ENCODE data around the gene SH3GL1.
A peak's percentile ranks its signal among the peaks of the same experiment; 100 is the strongest.

The SH3GL1 gene

DNA sequence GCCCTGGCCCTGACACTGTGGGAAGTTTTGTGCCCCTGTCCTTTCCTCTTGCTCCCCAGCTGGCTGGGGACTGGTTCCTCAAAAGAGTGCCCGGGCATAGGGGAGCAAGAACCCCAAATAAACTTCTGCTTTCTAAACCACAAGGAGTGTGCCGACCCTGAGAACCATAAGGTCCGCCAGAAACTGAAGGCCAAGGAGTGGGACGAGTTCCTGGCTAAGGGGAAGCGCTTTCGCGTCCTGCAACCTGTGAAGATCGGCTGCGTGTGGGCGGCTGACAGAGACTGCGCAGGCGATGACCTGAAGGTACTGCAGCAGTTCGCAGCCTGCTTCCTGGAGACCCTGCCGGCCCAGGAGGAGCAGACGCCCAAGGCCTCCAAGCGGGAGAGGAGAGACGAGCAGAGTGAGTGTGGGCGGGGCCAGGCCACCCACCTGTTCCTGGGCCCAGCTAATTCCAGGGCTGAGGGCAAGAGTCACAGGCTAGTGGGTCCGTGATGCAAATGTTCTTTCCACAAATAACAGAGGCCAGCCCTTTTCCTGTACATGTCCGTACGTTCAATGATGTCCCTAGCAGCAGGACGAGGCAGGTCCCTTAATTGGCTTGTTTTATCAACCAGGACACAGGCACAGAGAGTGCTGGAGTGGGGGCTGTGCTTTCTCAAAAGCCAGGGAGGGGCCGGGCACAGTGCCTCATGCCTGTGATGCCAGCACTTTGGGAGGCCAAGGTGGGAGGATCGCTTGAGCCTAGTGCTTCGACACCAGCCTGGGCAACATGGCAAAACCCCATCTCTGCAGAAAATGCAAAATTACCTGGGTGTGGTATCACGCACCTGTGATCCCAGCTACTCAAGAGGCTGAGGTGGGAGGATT is 31.7 kb upstream of the SH3GL1 start:
- peak; percentile 62 for DNase-seq

GRCh38 chr19:4431296-4431695 is 30.9 kb upstream of the SH3GL1 start:
- no peak for DNase-seq

DNA sequence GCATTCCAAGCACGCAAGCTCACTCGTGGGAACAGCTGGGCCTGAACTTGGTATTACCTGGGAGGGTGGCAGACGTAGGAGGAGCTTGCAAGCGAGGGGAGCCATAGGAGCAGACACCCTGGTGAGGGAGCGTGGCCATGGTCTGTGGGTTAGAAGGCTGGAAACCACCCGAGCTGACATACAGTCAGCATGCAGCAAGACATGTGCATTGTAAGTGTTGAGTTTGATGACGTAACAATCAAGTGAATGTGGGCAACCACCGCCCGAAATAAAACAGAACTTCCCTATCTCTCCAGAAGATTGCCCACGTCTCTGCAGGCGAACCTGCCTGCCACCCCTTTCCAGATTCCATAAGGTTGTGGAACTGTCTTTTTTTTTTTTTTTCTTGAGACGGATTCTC is 30.4 kb upstream of the SH3GL1 start:
- DNase-seq = peak; percentile 69

GRCh38 chr19:4429771-4430171 is 29.4 kb upstream of the SH3GL1 start:
- no peak for DNase-seq

DNA sequence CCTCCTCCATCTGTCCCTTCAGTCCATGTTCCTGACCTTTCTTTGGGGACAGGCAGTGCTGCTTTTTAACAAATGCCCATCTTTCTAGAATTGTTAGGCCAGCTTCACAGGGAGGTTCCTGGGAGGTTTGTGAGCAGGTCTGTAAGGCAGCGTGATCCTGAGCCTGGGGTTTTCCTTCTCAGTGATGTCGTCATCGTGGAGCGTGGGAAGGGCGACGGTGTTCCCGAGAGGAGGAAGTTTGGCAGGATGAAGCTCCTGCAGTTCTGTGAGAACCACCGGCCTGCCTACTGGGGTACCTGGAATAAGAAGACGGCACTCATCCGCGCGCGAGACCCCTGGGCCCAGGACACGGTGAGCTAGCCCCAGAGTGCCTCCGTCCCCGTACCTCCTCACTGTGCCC is 28.9 kb upstream of the SH3GL1 start:
- DNase-seq = no peak

DNA sequence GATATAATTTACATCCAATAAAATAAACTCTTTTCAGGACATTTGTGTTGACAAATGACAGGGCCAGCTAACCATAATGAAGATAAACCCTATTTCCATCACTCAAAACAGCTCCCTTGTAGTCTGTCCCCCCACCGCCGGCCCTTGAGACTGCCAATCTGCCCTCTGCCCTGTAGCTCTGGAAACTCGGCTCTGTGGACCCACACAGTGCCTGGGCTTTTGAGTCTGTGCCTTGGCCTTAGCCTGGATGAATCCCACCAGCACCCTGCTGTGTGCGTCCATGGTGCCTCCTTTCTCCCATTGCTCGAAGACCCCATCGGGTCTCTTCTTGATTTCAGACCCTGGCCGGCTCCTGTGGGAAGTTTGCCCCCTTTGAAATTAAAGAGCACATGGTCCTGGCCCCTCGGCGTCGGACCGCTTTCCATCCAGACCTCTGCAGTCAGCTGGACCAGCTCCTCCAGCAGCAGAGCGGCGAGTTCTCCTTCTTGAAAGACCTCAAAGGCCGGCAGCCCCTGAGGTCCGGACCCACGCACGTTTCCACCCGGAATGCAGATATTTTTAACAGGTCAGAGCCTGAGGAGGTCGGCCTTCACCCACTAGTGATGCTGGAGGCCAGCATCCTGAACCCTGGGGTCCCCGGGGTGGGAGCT is 28.1 kb upstream of the SH3GL1 start:
- no peak for DNase-seq

DNA sequence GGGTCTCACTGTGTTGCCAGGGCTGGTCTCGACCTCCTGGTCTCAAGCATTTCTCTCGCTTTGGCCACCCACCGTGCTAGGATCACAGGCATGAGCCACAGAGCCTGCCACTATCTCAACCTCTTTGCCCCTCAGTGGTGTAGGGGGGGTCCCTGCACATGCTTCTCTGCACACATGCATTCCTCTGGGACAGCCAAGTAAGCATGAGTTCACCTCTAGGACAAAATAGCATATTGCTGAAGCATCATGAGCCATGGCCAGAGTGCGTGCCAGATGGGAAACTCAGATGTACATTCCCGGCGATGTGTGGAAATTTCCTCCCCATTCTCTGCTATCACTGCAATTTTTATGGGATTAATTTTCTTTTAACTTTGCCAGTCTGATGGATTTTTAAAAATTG is 25.2 kb upstream of the SH3GL1 start:
- DNase-seq = no peak

DNA sequence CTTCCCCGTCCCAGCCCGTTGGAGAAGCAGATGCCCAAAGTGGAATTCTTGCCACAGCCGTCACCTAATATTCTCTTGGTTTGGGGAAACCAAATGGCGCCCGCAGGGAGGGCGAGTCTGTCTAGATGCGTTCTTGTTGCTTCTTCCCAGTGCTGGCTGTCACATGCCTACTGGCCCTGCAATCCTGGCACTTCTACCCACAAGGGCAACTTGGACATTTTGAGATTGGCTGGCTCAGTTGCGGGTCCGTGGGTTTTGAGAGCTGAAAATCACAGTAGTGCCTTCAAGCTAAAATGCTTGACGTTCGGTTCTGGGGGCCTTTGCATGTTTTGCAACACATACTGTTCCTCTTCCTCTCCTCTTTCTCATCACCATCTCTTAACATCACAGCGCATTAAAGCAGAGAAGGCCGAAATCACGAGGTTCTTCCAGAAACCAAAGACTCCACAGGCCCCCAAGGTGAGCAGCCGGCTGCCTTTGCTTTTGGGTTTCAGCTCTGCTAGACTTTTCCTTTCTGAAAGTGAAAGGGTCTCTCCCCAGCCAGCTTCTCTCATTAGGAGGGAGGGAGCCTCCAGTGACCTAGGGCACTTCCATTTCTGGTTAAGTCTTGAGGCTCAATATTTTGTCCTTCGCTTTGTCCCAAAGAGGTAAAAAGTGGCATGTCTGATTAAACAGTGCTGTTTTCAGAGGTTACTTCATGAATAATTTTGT is 23.2 kb upstream of the SH3GL1 start:
- no peak for DNase-seq

- no peak for DNase-seq
Observed at GRCh38 chr19:4416268-4416667, 15.9 kb upstream of the SH3GL1 start.

DNA sequence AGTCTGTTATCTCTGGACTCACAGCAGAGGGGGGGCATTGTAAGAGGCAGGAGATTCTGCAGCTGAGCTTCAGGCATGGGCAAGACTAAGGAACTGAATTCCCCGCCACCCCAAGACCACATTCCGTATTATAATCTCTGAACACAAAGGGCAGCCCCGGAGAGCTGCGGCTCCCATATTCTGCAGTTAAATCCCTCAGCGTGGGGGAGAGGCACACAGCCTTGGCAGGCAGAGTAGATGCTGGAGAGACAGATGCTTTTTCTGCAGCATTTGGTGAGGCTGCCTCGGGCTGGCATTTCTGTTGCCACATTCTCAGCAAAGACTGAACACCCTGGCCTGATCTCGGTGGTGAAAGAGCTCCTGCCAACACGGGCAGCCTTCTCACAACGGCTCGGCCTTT is 15.0 kb upstream of the SH3GL1 start:
- no peak for DNase-seq

DNA sequence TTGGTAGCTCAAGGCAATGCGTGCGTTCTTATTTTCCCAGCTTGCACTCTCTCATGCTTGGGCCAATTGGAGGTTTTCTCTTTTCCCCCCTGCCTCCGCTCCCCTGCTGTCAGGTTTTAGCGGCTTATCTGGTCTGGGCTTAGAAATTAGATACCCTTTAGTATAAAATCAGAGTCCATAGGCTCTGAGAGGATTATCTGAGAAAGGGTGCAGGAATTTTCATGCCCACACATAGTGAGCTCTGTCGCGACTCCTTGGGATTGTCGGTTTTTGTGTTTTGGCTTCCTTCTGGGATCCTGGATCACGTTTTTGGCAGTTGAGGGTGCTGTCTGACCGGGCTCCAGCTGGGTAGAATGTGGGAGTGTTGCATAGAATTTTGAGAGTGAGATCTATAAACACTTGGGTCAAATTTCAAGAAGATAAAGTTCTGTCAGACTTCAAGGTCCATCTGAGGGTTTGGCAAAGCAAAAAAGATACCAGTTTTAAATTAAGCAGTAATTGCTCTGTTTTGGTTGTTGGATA is 14.5 kb upstream of the SH3GL1 start:
- DNase-seq = no peak

DNA sequence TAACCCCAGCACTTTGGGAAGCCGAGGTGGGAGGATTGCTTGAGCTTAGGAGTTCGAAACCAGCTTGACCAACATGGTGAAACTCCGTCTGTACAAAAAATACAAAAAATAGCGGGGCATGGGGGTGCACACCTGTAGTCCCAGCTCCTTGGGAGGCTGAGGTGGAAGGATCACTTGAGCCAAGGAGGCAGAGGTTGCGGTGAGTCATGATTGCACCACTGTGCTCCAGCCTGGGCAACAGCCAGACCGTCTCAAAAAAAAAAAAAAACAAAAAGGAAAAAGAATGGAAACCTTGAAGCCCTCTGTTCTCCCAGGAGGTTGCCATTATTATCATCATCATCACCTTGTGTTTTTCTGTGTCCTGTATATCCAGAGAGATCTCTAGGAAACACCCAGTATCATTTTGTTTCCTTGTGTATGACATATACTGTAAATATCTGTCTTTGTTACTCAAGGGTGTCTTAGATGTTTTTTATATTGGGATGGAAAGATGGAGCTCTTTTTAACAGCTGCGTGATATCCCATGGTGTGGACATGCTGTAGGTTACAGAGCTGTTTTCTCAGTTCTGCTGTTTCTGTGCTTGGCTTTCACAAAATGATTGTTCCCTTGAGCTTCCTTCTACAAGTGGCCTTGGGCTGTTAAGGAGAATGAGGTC is 13.9 kb upstream of the SH3GL1 start:
- no peak for DNase-seq

DNA sequence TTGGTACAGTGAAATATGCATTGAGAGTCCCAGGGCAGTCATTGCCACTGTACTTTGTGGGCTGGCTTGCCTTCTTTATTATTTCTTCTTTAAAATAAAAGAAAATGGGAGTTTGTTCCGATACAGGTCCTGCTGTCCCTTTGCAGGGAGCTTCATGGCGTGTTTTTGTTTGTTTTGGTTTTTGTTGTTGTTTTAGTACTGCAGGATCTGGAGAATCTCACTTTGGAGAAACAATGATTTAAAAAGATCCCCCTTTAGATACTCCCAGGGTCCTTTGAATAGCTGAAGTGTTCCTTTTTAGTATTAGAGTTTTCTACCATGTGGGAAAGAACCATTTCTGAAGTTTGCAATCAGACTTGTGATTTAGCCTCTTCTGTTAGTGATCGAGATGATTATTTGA is 13.2 kb upstream of the SH3GL1 start:
- no peak for DNase-seq

GRCh38 chr19:4409123-4409933 is 9.0 kb upstream of the SH3GL1 start:
- DNase-seq = no peak

GRCh38 chr19:4406626-4407025 is 6.3 kb upstream of the SH3GL1 start:
- DNase-seq = no peak

GRCh38 chr19:4405977-4406376 is 5.6 kb upstream of the SH3GL1 start:
- DNase-seq = no peak

DNA sequence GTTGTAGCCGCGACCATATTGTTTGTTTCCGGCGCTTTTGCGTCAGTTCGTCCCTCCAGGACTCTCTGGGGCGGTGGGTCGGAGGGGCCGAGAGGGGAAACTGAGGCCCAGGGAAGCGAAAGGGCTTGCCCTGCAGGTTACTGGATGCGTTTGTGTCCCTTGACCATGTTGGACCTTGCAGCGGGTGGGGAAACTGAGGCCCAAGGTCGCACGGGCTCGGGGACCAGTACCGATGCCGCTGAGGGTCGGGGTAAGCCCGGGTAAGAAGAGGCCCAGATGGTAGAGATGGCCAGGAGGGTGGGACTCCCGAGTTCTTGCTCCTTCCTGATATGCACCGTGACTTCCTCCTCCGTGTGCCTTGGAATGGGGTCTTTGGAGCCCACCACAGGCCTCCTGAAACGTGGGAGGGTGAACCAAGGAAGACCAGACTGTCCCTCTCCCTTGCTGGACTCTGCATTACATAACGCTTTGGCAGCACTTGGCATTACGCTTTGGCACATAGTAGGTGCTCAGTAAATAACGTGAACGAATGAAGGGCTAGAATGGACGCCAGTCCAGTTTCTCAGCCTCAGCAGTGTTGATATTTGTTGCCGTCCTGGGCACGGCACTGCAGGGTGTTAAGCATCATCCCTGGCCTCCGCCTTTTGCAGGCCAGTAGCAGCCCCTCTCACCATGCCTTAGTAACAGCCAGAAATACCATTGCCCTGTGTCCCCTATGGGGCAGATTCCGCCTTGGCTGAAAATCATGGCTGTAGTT is 2.8 kb upstream of the SH3GL1 start:
- DNase-seq = no peak

DNA sequence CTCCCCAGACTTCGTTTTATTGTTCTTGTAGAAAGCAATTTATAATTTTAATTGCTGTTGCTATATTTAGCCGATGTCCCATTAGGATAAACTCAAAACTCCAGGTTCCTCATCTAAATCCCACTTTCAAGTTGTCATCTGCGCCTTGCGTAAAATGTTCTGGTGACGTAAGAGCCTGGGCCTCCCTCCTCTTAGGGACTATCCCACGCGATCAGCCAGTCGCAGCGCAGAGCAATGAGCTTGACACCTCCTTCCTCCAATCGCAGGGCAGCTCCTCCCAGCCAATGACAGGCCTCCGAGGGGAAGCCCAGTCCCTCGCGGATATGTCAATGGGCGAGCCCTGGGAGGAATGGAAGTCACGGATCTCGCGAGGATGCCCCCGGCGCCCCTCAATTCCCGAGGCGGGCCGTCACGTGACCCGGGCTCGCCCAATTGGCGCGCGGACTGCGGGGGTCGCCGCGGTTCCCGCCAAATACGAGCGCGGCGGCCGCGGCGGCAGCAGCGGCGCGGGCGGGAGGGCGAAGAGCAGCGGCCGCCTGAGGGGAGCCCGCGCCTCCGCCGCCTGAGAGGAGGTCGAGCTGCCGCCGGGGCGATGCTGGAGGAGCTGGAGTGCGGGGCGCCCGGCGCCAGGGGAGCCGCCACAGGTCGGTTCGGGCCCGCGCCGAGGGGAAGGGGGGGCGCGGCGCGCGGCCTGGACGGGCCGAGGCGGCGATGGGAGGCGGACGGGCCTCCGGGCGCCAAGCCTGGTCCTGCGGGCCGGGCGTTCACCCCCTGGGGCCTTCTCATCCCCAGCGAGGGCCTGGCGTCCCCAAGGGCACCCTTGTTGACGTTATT is 2.0 kb upstream of the SH3GL1 start, which contains the start of gene CHAF1A:
CHAF1A (plus strand) TSS at position 470 of the 834 bp plus-strand sequence; CDS start at position 593, 123 bp downstream.
- peak; percentile 100 for DNase-seq

DNA sequence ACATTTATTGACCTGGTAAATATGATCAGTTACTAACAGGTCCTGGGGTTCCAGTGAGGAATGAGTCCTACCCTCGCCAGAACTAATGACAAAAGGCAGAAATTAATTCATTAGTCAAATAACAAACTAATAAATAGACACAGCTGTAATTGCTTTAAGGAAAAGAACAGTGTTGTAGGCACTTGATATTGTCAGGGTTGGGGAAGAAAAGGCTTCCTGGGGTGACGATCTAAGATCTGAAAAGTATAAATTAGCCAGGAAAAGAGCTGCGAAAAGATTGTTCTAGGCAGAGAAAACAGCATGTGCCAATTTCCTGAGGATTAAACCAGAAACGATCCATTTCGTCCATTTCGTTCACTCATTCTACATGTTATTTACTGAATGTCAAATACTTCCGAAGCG is 1.4 kb upstream of the SH3GL1 start:
- no peak for DNase-seq

DNA sequence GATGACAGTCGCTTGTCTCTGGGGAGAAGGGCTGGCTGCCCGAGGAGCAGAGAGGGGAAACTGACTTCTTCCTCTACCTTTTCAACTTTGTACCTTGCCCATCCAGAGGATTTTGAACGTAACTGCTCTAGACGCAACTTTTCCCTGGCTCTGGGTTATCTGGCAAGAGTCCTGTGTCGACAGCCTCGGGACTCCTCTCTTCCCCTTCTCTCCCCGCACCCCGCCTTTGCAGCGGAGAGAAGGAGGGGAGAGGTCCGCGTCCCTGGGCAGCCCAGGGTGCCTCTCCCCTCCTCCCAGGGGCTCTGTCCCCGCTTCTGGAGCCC is 574 bp downstream of the SH3GL1 start:
- no peak for DNase-seq
